Endodermal cell (in vitro differentiated cells): Measurements from ENCODE around the gene PTX4. TPM values are rescaled to one million over a fixed set of nuclear protein-coding genes. Genes with fewer than 3 reads are reported as not detected.

ENCODE experiments used
- DNase-seq: peaks from one replicate; pipeline ENCODE4 v3.0.0-alpha.2; 2017
- H3K27ac ChIP-seq: 2 replicates; pipeline ENCODE4 v1.5.1; 2013; ENCODE audit warnings: mild to moderate bottlenecking, low read depth, low read length, moderate library complexity
- H3K27me3 ChIP-seq: 2 replicates; pipeline ENCODE4 v1.6.1; 2013; ENCODE audit warnings: mild to moderate bottlenecking, low read length, moderate library complexity; ENCODE audit not compliant: insufficient read depth, control insufficient read depth, poor library complexity, severe bottlenecking
- H3K36me3 ChIP-seq: 2 replicates; pipeline ENCODE4 v1.7.0; 2013; ENCODE audit warnings: mild to moderate bottlenecking, low read length, moderate library complexity; ENCODE audit not compliant: control insufficient read depth, insufficient read depth
- H3K4me1 ChIP-seq: one replicate; pipeline ENCODE4 v1.7.0; 2013; ENCODE audit warnings: low read length; ENCODE audit not compliant: control insufficient read depth, insufficient read depth
- H3K4me3 ChIP-seq: 2 replicates; pipeline ENCODE4 v1.5.1; 2013; ENCODE audit warnings: mild to moderate bottlenecking, low read length, moderate library complexity
- H3K9ac ChIP-seq: 2 replicates; pipeline ENCODE4 v1.6.1; 2013; ENCODE audit warnings: mild to moderate bottlenecking, low read length, moderate library complexity; ENCODE audit not compliant: poor library complexity, severe bottlenecking; ENCODE audit errors: extremely low read depth
- H3K9me3 ChIP-seq: 2 replicates; pipeline ENCODE4 v1.6.1; 2013; ENCODE audit warnings: mild to moderate bottlenecking, low read length, moderate library complexity; ENCODE audit not compliant: control insufficient read depth
- H3K27ac Mint-ChIP-seq: 2 replicates; pipeline ENCODE4 v1.8.0; 2020; ENCODE audit warnings: mixed read lengths
- H3K27me3 Mint-ChIP-seq: 2 replicates; pipeline ENCODE4 v1.8.0; 2021; ENCODE audit warnings: mild to moderate bottlenecking, mixed read lengths; ENCODE audit not compliant: insufficient read depth
- H3K36me3 Mint-ChIP-seq: 2 replicates; pipeline ENCODE4 v1.8.0; 2020; ENCODE audit warnings: low read depth, mixed read lengths
- H3K4me1 Mint-ChIP-seq: 2 replicates; pipeline ENCODE4 v1.8.0; 2020; ENCODE audit warnings: mixed read lengths
- H3K4me3 Mint-ChIP-seq: 2 replicates; pipeline ENCODE4 v1.8.0; 2020; ENCODE audit warnings: mild to moderate bottlenecking, moderate library complexity, mixed read lengths
- H3K9me3 Mint-ChIP-seq: 2 replicates; pipeline ENCODE4 v1.8.0; 2020; ENCODE audit warnings: mild to moderate bottlenecking, mixed read lengths
- CTCF ChIP-seq: fragments of 200-600 bp; sonication (generic); conservative IDR thresholded peaks from 2 replicates; pipeline ENCODE4 v1.5.0; 2021; ENCODE audit warnings: antibody characterized with exemption, mild to moderate bottlenecking
- WGBS, 2 experiments: methylation state at CpG; one replicate each; pipeline versions ENCODE4 v1.1.5 to v1.1.7; 2013; ENCODE audit warnings: missing lambda C conversion rate in 2 of 2, mixed read lengths in 1 of 2; ENCODE audit not compliant: insufficient coverage in 1 of 2, insufficient read length in 1 of 2; 5-methylcytosine and 5-hydroxymethylcytosine counted together
- total RNA-seq, 2 donors: library from RNA; stranded (reverse); fragmentation: NEBNext Ultra II Directional in 1 of 2; extraction: Animal tissue kit (Norgen Biotek cat#: 25700) in 1 of 2; gene quantifications; 2 replicates in 1 of 2; 3 replicates in 1 of 2; pipeline ENCODE4 v1.2.1, GENCODE V29; 2021

PTX4 gene
- total RNA-seq, 2 donors from 2014 or later: not detected

- Mint-ChIP-seq H3K4me3 (peak overlapping the region; percentile 57), H3K36me3 (peaks cover 1% of the 10 kb centered on the region), H3K27me3 (peaks cover 13% of the 10 kb centered on the region), H3K9me3 (peaks cover 38% of the 10 kb centered on the region), H3K27ac (peak overlapping the region; percentile 63), H3K4me1 (peaks cover 4% of the 10 kb centered on the region)
- no peaks in the 10 kb centered on the region for H3K9me3 ChIP-seq
- DNase-seq: no peak
- no peaks in the 10 kb centered on the region for H3K4me1 ChIP-seq
- no peaks in the 10 kb centered on the region for H3K36me3 ChIP-seq
- H3K4me3 ChIP-seq: peak overlapping the region; percentile 91
- H3K27ac ChIP-seq: peak overlapping the region; percentile 75
- no peaks in the 10 kb centered on the region for H3K27me3 ChIP-seq
- no peak for TF ChIP-seq CTCF
- H3K9ac ChIP-seq: peak overlapping the region; percentile 86
- WGBS, 2 experiments: 13 to 22% methylated on average over 35 to 57 of the region's 57 CpGs
Measured at GRCh38 chr16:1474082-1474795, 14.5 kb downstream of the PTX4 start.

- Histone ChIP-seq H3K27ac (no peak overlapping the region), H3K9ac (no peak overlapping the region), H3K9me3 (no peaks in the 10 kb centered on the region), H3K36me3 (no peaks in the 10 kb centered on the region), H3K27me3 (no peaks in the 10 kb centered on the region), H3K4me3 (no peak overlapping the region), H3K4me1 (no peaks in the 10 kb centered on the region)
- DNase-seq: no peak
- H3K36me3 Mint-ChIP-seq: peaks cover 1% of the 10 kb centered on the region
- peak overlapping the region; percentile 82 for H3K27ac Mint-ChIP-seq
- peaks cover 11% of the 10 kb centered on the region for H3K27me3 Mint-ChIP-seq
- H3K4me3 Mint-ChIP-seq: peak overlapping the region; percentile 27
- peaks cover 25% of the 10 kb centered on the region for H3K9me3 Mint-ChIP-seq
- no peak for TF ChIP-seq CTCF
- WGBS, 2 experiments: 72 to 85% methylated on average over 3 of the region's 3 CpGs
- H3K4me1 Mint-ChIP-seq: peaks cover 4% of the 10 kb centered on the region
Measured at GRCh38 chr16:1472974-1473373, 15.8 kb downstream of the PTX4 start.

- Histone ChIP-seq H3K9me3 (no peaks in the 10 kb centered on the region), H3K27me3 (no peaks in the 10 kb centered on the region), H3K4me3 (no peak overlapping the region), H3K4me1 (no peaks in the 10 kb centered on the region), H3K9ac (no peak overlapping the region), H3K27ac (no peak overlapping the region), H3K36me3 (no peaks in the 10 kb centered on the region)
- Mint-ChIP-seq H3K9me3 (peaks cover 12% of the 10 kb centered on the region), H3K27me3 (peaks cover 3% of the 10 kb centered on the region), H3K27ac (peak overlapping the region; percentile 11), H3K4me1 (peaks cover 4% of the 10 kb centered on the region), H3K36me3 (peaks cover 1% of the 10 kb centered on the region), H3K4me3 (no peak overlapping the region)
- no peak for DNase-seq
- 95% methylated on average over 21 to 26 of the region's 26 CpGs for WGBS, 2 experiments
- no peak for TF ChIP-seq CTCF
Measured at GRCh38 chr16:1471569-1472194, 17.1 kb downstream of the PTX4 start.
